Brain microvascular endothelial cell (primary cell): Measurements from ENCODE around the gene RASL12.

Experiments used
- DNase-seq: peaks from one replicate; pipeline ENCODE4 v3.0.0-alpha.2; 2020
- H3K27ac ChIP-seq: fragments of 250-450 bp; sonication (Bioruptor Pico); 2 replicates; pipeline ENCODE4 v1.5.1; 2020; ENCODE audit warnings: mild to moderate bottlenecking, moderate library complexity
- H3K27me3 ChIP-seq: fragments of 250-450 bp; sonication (Bioruptor Pico); replicated peaks from 2 replicates; pipeline ENCODE4 v1.5.1; 2020; ENCODE audit warnings: mild to moderate bottlenecking
- H3K36me3 ChIP-seq: fragments of 250-450 bp; sonication (Bioruptor Pico); replicated peaks from 2 replicates; pipeline ENCODE4 v1.5.1; 2020; ENCODE audit warnings: mild to moderate bottlenecking
- H3K4me3 ChIP-seq: 2 replicates; pipeline ENCODE4 v1.5.1; 2011; ENCODE audit warnings: low read depth, mild to moderate bottlenecking, control low read depth, low read length, moderate library complexity
- CTCF ChIP-seq: IDR thresholded peaks from 2 replicates; pipeline ENCODE4 v1.5.1; 2011; ENCODE audit warnings: low read depth, mild to moderate bottlenecking, moderate library complexity, low read length, control low read depth, inconsistent platforms; ENCODE audit errors: missing control alignments
- in situ Hi-C: cut with HindIII; loops from 2 replicates; pipeline ENCODE4 v1.10.0; 2017; ENCODE audit warnings: low sequenced_read_pairs, low pct_ligation_motif_present

The RASL12 gene

GRCh38 chr15:65034719-65035118 is 33.1 kb downstream of the RASL12 start:
- Histone ChIP-seq H3K4me3 (no peak overlapping the region), H3K27ac (no peak overlapping the region), H3K27me3 (no peaks in the 10 kb centered on the region), H3K36me3 (no peaks in the 10 kb centered on the region)
- in situ Hi-C loops = no loop called here
- no peak for DNase-seq
- TF ChIP-seq CTCF = no peak

- Histone ChIP-seq H3K27me3 (no peaks in the 10 kb centered on the region), H3K36me3 (no peaks in the 10 kb centered on the region), H3K27ac (no peak overlapping the region), H3K4me3 (no peak overlapping the region)
- DNase-seq = peak; percentile 36
- peak; percentile 74 for TF ChIP-seq CTCF
- in situ Hi-C loops = no loop called here
Measured at GRCh38 chr15:65033659-65034269, 34.0 kb downstream of the RASL12 start.

- H3K27me3 ChIP-seq = no peaks in the 10 kb centered on the region
- TF ChIP-seq CTCF = peak; percentile 93
- DNase-seq = peak; percentile 47
- no peak overlapping the region for H3K27ac ChIP-seq
- H3K4me3 ChIP-seq = no peak overlapping the region
- H3K36me3 ChIP-seq = no peaks in the 10 kb centered on the region
- in situ Hi-C loops = no loop called here
Measured at GRCh38 chr15:65032801-65033537, 34.8 kb downstream of the RASL12 start.

- in situ Hi-C loops = no loop called here
- Histone ChIP-seq H3K4me3 (no peak overlapping the region), H3K27me3 (no peaks in the 10 kb centered on the region), H3K27ac (no peak overlapping the region), H3K36me3 (peaks cover 2% of the 10 kb centered on the region)
- DNase-seq = no peak
- no peak for TF ChIP-seq CTCF
Measured at GRCh38 chr15:65029736-65030208, 38.0 kb downstream of the RASL12 start.

GRCh38 chr15:65028921-65029735 is 38.7 kb downstream of the RASL12 start, which contains the start of gene MTFMT:
Gene MTFMT (minus strand): TSS chr15:65029639. CDS start chr15:65029613, 26 bp downstream.
- peak; percentile 62 for DNase-seq
- Histone ChIP-seq H3K27ac (peak within 1 kb of the TSS; percentile 44), H3K27me3 (no peaks in the 10 kb centered on the region), H3K36me3 (peaks cover 3% of the 10 kb centered on the region), H3K4me3 (peak within 1 kb of the TSS; percentile 86)
- TF ChIP-seq CTCF = no peak
- in situ Hi-C loops = no loop called here
